Medulla oblongata (tissue), 1 donor: ENCODE measurements around the gene SPEM2.
"Not testable (repeated sequence)": the region's sequence is repeated elsewhere in the genome, so short reads cannot be mapped to it uniquely, and the experiment has no call there.

Experiments used
- DNase-seq: peaks from one replicate; pipeline ENCODE4 v3.0.0-alpha.2; 2015; ENCODE audit errors: extremely low spot score

The SPEM2 gene

GRCh38 chr17:7471729-7472128, 46.3 kb downstream of the SPEM2 start:
- no peak for DNase-seq

- not testable (repeated sequence) for DNase-seq
Observed at GRCh38 chr17:7474767-7475166, 49.4 kb downstream of the SPEM2 start.

- no peak for DNase-seq
Observed at GRCh38 chr17:7475764-7476422, 50.5 kb downstream of the SPEM2 start.

GRCh38 chr17:7476494-7476893, 51.1 kb downstream of the SPEM2 start:
- DNase-seq, result no peak

- DNase-seq, result no peak
Observed at GRCh38 chr17:7476951-7477350, 51.5 kb downstream of the SPEM2 start.
